ENCODE data around the gene ZNF679.
"Not testable (repeated sequence)": the region's sequence is repeated elsewhere in the genome, so short reads cannot be mapped to it uniquely, and the experiment has no call there.

The ZNF679 gene

GRCh38 chr7:64228174-64228573 lies at the start of gene ZNF679:
TSS of gene ZNF679 (plus strand) at chr7:64228474. CDS start at chr7:64249118, 20,644 bp downstream.
- DNase-seq (ENCODE audit: low read depth in 2 of 2), result not testable (repeated sequence)

- DNase-seq (ENCODE audit: low read depth in 2 of 2), result no peak
These were observed 47.3 kb upstream of the ZNF679 start for GRCh38 chr7:64180989-64181388.

GRCh38 chr7:64181586-64181985 lies 46.7 kb upstream of the ZNF679 start:
- no peak for DNase-seq (ENCODE audit: low read depth in 2 of 2)

- DNase-seq (ENCODE audit: low read depth in 2 of 2), result no peak
These were observed 46.1 kb upstream of the ZNF679 start for GRCh38 chr7:64182036-64182790.

GRCh38 chr7:64183126-64183742 lies 45.0 kb upstream of the ZNF679 start:
- no peak for DNase-seq (ENCODE audit: low read depth in 2 of 2)

- no peak for DNase-seq (ENCODE audit: low read depth in 2 of 2)
These were observed 44.4 kb upstream of the ZNF679 start for GRCh38 chr7:64183827-64184372.

- DNase-seq (ENCODE audit: low read depth in 2 of 2), result no peak
These were observed 43.9 kb upstream of the ZNF679 start for GRCh38 chr7:64184376-64184775.

- no peak for DNase-seq (ENCODE audit: low read depth in 2 of 2)
These were observed 40.9 kb upstream of the ZNF679 start for GRCh38 chr7:64187408-64187807.

- no peak for DNase-seq (ENCODE audit: low read depth in 2 of 2)
These were observed 36.0 kb upstream of the ZNF679 start for GRCh38 chr7:64192148-64192704.

- DNase-seq (ENCODE audit: low read depth in 2 of 2), result no peak
These were observed 35.5 kb upstream of the ZNF679 start for GRCh38 chr7:64192775-64193174.

GRCh38 chr7:64206903-64207302 lies 21.4 kb upstream of the ZNF679 start, which contains the start of gene ZNF735:
TSS of gene ZNF735 (plus strand) at chr7:64207203. CDS start at chr7:64207203, 0 bp downstream.
- DNase-seq (ENCODE audit: low read depth in 2 of 2), result no peak

GRCh38 chr7:64219710-64220298 lies 8.5 kb upstream of the ZNF679 start:
- not testable (repeated sequence) for DNase-seq (ENCODE audit: low read depth in 2 of 2)

- DNase-seq (ENCODE audit: low read depth in 2 of 2), result no peak
These were observed 4.9 kb upstream of the ZNF679 start for GRCh38 chr7:64223366-64223765.

- DNase-seq (ENCODE audit: low read depth in 2 of 2), result no peak
These were observed 38.2 kb downstream of the ZNF679 start for GRCh38 chr7:64266341-64266919.

- no peak for DNase-seq (ENCODE audit: low read depth in 2 of 2)
These were observed 49.4 kb downstream of the ZNF679 start for GRCh38 chr7:64277630-64278029.

GRCh38 chr7:64294701-64295420 lies 66.6 kb downstream of the ZNF679 start:
- no peak for DNase-seq (ENCODE audit: low read depth in 2 of 2)

- DNase-seq (ENCODE audit: low read depth in 2 of 2), result not testable (repeated sequence)
These were observed 69.1 kb downstream of the ZNF679 start for GRCh38 chr7:64297418-64297817.

GRCh38 chr7:64300641-64301405 lies 72.5 kb downstream of the ZNF679 start:
- no peak for DNase-seq (ENCODE audit: low read depth in 2 of 2)

GRCh38 chr7:64307254-64308015 lies 79.2 kb downstream of the ZNF679 start:
- DNase-seq (ENCODE audit: low read depth in 2 of 2), result peak; percentile 65 to 73

GRCh38 chr7:64308016-64308270 lies 79.7 kb downstream of the ZNF679 start:
- DNase-seq (ENCODE audit: low read depth in 2 of 2), result no peak

Measured in fibroblast of skin of left quadriceps (primary cell).